A673 (cell line): ENCODE data around the gene METTL9.

ENCODE experiments used
- EZH2 ChIP-seq: fragments of 200-600 bp; sonication (generic); IDR thresholded peaks from 2 replicates; pipeline ENCODE4 v1.6.1; 2017; ENCODE audit warnings: borderline replicate concordance, low read depth, mild to moderate bottlenecking, mixed read lengths, antibody characterized with exemption, low read length; ENCODE audit not compliant: poor library complexity, severe bottlenecking
- TF ChIP-seq, protein P1 (sequence below): fragments of 300-800, 200-600 bp; sonication (generic); conservative IDR thresholded peaks from 2 replicates; pipeline ENCODE4 v1.5.1; 2017; ENCODE audit warnings: low read depth, mild to moderate bottlenecking, antibody characterized with exemption, low read length, moderate library complexity, mixed read lengths

DNA sequence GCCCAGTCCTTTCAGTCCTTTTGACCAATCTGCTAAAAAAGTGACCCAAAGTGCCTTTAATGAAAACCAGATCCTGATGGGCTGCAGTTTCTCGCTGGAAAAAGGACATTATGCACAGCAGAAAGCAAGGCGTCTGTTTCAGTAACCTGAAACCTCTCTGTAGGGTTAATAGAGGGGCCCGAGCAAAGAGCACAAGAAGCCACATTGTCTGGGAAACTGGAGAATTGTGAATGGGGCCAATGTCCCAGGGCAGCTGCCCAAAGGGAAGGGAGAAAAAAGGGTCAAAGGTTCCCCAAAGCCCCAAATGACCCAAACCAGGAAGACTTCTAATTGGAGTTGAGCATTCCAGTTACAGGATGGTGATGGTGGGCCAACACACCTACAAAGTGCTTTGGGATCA is 67.4 kb downstream of the METTL9 start:
- TF ChIP-seq, protein P1, sequence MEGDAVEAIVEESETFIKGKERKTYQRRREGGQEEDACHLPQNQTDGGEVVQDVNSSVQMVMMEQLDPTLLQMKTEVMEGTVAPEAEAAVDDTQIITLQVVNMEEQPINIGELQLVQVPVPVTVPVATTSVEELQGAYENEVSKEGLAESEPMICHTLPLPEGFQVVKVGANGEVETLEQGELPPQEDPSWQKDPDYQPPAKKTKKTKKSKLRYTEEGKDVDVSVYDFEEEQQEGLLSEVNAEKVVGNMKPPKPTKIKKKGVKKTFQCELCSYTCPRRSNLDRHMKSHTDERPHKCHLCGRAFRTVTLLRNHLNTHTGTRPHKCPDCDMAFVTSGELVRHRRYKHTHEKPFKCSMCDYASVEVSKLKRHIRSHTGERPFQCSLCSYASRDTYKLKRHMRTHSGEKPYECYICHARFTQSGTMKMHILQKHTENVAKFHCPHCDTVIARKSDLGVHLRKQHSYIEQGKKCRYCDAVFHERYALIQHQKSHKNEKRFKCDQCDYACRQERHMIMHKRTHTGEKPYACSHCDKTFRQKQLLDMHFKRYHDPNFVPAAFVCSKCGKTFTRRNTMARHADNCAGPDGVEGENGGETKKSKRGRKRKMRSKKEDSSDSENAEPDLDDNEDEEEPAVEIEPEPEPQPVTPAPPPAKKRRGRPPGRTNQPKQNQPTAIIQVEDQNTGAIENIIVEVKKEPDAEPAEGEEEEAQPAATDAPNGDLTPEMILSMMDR = no peak
- TF ChIP-seq EZH2 = no peak
